Fibroblast of peridontal ligament (primary cell): ENCODE results near the gene NFATC1.

Experiments
- DNase-seq: peaks from one replicate; pipeline ENCODE4 v3.0.0-alpha.2; 2010; ENCODE audit errors: extremely low read depth

The NFATC1 gene

GRCh38 chr18:79554321-79554720 is 158.6 kb downstream of the NFATC1 start:
- no peak for DNase-seq

GRCh38 chr18:79554945-79555645 is 159.4 kb downstream of the NFATC1 start:
- no peak for DNase-seq

GRCh38 chr18:79555885-79556284 is 160.2 kb downstream of the NFATC1 start:
- DNase-seq: no peak

- DNase-seq: no peak
Measured at GRCh38 chr18:79556829-79557585, 161.3 kb downstream of the NFATC1 start.

DNA sequence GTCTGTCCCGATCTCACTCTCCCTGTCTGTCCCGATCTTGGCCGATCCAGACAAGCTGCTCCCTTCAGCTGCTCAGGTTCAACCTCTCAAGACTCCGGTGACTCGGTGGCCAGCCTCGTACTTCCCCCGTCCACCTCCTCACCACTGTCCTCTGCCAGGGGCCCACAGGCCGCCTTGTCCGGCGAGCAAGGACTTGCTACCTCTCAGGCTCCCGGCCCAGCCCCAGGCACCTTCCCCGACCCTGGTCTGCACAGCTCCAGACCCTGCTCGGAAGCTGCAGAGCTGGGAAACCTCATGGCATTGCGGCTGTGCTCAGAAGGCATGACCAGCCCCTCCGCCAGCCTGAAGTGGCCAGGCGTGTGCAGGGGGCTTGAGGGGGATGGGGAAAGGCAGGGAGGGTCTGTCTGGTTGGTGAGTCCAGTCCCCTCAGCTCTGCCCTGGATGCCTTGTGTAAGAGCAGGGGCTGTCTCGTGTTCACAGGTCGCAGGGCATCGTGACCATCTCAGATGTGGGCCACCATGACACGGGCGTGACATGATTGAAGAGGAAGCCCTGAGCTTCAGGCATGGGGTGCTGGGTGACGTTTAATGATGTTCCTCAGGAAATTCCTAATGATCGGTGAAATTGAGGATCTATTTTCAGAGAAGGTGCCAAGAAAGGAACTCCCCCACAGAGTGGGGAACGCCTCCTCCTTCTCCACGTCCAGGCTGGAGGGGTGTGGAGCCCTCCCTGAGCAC is 162.6 kb downstream of the NFATC1 start:
- DNase-seq: no peak

DNA sequence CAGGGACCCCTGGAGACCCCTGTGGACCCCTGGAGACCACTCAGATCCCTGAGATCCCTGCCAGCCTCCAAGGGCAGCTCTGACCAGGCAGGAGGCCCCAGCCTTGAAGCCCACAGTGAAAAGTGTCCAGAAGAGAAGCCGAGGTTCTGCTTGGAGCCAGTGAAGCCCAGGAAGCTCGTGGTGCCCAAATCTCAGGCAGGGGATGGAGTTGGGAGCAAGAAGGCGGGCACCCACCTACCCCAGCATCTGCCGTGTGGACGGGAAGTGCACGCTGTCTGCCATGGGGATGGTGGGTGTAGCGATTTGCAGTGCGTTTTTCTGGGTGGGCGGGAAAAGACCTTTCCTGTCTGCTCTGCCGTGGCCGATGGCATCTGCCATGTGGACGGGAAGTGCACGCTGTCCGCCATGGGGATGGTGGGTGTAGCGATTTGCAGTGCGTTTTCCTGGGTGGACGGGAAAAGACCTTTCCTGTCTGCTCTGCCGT is 163.2 kb downstream of the NFATC1 start:
- DNase-seq: no peak

DNA sequence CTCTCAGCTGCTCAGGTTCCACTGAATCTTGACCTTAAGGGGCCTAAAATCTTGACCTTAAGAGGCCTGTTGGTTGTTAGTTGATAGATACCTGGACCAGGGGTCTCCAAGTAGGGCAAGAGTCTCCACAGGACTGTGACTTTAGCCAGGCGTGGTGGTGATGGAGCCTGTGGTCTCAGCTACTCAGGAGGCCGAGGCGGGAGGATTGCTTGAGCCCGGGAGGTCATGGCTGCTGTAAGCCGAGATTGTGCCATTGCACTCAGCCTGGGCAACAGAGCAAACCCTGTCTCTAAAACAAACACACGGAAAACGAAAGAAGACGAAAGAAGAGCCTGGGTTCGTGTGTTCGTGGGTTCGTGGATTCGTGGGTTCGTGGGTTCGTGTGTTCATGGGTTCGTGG is 163.7 kb downstream of the NFATC1 start:
- no peak for DNase-seq

GRCh38 chr18:79560042-79560860 is 164.5 kb downstream of the NFATC1 start:
- DNase-seq: no peak

DNA sequence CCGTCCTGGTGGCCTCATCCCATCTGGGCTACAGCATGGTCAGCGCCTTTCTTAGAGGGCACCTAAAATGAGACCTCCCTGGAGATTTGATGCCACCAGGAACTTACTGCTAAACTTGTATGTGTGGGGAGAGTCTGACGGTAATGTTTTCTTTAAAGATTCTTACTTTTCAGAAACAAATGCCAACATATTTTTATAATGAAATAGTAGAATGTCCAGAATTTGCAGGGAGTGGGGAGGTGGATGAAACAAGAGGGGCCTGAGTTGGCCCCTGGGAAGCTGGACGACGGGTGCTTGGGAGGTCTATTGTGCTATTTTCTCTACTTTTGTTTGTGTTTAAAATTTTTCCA is 165.1 kb downstream of the NFATC1 start:
- DNase-seq: no peak

- no peak for DNase-seq
Measured at GRCh38 chr18:79563949-79564348, 168.2 kb downstream of the NFATC1 start.

DNA sequence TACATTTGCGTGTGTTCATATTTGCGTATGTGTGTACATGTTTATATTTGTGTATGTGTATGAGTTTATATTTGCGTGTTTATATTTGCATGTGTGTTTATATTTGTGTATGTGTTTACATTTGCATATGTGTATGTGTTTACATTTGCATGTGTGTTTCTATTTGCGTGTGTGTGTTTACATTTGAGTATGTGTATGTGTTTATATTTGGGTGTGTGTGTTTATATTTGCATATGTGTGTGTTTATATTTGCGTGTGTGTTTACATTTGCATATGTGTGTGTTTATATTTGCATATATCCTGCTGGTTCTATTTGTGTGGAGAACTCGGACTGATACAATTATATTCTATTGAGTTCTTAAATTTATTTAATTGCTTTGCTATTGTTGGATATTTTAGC is 168.7 kb downstream of the NFATC1 start:
- DNase-seq: no peak

DNA sequence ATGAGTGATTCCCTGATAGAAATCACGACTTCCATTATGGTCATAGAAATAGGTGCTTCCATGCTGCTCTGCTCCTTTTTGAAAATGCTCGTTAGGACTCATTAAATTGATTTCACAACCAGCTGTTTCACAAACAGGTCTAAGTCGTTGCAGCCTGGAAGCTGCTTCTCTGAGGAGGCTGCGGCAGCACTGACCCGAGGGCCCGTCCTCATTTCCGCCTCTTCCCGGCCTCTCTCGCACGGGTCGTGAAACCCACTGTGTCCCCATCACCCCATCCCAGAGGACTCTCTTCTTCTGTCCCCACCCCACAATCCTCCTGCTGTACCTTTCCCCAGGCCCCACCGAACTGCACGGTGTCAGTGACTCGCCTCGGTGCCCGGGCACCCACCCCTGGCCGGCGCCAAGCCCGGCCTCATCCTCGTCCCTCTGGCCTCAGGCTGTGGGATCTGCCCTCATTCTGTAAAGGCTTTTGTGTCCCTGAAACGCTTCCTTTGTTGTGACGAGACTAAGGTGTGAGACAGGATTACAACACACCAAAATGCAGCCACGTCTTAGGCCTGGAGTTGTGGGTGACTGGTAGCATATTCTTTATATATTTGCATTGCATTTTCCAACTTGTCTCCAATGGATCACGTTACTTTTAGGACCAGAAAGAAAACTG is 171.2 kb downstream of the NFATC1 start:
- no peak for DNase-seq

- DNase-seq: peak; percentile 71
Measured at GRCh38 chr18:79567481-79568147, 171.9 kb downstream of the NFATC1 start.

GRCh38 chr18:79568543-79569205 is 172.9 kb downstream of the NFATC1 start:
- DNase-seq: no peak

DNA sequence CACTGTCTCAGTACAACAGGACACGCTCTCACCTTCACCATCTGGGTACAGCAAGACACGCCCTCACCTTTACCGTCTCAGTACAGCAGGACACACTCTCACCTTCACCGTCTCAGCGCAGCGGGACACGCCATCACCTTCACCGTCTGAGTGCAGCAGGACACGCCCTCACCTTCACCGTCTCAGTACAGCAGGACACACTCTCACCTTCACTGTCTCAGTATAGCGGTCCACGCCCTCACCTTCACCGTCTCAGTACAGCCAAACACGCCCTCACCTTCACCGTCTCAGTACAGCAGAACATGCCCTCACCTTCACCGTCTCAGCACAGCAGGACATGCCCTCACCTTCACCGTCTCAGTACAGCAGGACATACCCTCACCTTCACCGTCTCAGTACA is 174.0 kb downstream of the NFATC1 start:
- DNase-seq: no peak

GRCh38 chr18:79570266-79571201 is 174.8 kb downstream of the NFATC1 start:
- DNase-seq: peak; percentile 26

DNA sequence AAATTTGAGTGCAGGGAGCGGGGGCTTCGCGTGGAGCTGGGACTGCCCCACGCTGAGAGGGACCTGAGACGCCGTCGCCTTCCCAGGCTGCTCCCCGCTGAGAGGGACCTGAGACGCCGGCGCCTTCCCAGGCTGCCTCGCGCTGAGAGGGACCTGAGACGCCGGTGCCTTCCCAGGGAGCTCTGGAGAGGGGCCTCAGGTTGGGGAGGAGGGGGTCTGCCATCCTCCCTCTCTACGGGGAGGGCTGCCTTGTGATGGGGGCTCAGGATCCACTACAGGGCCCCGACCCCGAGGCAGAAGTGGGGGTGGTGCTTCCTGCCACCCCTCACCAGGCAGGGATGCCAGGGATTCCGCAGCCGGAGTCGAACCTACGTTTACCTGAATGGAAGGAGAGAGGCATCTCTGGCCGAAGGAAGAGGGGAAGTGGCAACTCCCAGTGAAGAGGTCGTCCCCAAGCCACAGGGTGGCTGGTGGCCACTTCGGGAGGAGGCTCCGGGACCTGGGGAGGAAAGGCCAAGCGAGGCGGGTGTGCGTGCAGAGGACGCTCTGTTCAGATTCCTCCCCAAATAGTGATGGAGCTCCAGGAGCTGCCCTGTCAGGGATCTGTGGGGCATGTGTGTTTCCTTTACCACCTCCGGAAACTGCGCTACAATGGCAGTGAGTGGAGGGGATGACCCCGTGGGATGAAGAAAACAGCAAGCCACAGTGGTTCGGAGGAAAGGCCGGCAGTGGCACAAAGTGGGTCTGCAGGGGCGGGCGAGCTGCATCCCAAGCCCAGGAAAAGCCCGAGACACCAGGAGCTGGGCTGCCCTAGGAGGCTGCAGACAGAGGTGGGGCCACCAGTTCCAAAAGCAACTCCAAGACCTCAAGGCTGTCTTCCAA is 175.7 kb downstream of the NFATC1 start:
- DNase-seq: no peak
